HG02588 (cell line): ENCODE data around the gene GCC2.
A peak's percentile ranks its signal among the peaks of the same experiment; 100 is the strongest.
"Not testable (repeated sequence)": the region's sequence is repeated elsewhere in the genome, so short reads cannot be mapped to it uniquely, and the experiment has no call there.

Experiments used
- ATAC-seq: cut with Tn5 transposase; IDR thresholded peaks from one replicate; pipeline ENCODE4 v1.9.1; 2021; ENCODE audit warnings: mild to moderate bottlenecking, moderate library complexity; ENCODE audit not compliant: unreplicated experiment

Gene GCC2

DNA sequence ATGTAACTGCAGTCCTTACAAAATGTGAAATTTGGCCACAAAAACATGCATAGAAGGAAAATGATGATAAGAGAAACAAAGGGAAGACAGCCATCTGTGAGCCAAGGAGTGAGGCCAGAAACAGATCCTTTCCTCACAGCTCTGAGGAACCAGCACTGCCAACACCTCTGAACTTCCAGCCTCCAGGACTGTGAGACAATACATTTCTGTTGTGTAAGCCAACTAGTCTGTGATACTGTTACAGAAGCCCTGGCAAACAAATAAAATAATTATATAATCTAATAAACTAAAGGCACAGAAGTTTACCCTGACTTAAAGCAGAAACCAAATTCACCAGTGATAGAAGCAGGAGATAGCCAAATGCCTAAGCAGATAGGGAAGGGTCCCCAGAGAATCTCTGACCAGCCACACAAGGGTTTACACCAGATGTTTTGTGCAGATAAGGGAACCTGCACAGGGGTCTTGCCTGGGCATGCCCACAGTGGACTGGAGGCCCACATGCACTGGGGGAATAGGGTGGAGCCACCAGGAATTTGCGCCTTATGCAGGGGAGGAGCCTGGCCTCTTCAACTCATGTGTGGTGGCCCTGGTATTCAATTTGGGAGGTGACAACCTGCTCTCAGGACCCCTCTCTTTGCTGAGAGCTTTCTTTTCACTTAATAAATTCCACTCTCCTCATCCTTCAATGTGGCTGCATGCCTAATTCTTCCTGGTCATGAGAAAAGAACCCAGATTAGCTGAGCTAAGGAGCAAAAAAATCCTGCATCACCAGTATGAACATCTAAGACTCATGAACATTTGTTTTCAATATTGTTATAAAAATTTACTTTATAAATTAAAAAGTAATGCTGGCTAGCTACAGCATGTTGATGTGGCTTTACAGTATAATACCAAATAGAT lies 3.8 kb upstream of the GCC2 start:
- no peak for ATAC-seq

DNA sequence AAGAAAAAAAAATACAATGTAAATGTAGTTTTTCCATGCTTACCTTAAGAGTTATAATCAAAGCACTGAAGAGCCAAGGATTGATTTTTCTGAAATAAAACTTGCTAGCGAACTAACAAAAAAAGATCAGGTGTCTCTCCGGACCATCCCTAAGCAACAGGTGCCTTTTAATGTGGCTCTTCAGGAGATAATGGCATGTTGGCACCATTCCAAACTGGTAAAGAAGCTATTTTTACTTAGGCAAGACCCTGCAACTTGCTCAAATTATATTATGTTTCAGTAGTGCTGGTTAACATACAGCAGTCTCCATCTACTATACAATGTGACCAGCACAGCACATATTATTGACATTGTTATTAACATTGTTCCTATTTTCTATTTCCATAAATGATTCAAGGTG lies 2.3 kb upstream of the GCC2 start:
- ATAC-seq = no peak

DNA sequence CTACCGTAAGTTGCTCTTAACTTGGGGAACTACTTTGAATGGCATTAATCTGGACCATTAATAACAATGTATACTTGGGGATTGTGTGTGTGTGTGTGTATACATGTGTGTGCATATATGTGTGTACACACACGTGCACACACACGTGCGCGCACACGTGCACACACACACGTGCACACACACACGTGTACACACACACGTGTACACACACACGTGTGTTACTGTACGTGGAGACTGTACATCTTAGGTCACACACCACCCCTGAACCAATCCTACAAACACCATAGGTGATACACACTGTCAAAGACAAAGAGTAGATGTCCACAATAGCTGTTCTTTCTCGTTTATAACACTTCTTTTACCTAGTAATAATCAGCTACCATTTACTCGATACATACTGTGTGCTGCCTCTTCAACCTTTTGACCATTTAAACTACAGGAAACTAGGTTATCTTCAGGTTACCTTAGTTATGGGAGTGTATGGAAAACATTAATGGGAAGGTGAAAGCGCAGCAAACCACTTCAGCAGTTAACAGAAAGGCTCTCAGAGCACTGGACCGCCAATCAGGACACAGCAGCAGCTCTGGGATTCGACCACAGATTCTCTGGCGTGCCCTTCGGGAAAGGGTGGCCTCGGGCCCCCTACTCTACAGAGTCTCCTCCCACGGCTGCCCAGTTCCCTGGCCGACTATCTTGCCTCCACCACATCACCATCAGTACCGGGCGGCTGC lies 894 bp upstream of the GCC2 start:
- no peak for ATAC-seq

DNA sequence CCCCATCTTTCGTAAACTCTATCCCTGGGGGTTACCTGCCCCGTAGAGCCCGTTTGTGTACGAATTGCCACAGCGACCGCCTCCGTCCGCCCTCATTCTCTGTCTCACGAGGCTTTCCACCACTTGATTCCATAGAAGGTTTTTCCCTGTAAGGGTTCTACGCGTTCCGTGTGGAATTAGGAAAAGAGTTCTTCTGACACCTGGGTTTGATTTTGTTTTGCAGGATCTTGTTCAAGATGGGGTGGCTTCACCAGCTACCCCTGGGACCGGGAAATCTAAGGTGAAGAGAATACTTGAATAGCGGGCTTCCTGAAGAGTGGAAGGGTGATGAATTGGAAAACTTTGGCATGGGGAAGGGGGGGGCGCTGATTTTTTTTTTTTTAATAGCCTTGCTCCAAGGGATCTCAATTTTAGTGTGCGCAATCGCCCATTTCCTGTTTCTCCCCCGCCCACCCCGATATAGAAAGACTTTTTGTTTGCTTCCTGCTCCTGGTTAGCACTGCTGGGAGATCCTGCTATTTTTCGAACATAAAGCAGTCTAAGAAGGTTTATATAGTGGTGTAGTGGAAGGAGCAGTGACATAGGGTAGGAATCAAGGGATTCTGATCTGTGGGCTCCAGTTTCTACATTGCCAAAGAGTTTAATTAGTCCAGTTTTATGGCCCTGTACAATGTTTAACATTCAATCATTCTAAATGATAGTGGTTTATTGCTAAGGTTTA lies 564 bp downstream of the GCC2 start:
- peak; percentile 36 for ATAC-seq

DNA sequence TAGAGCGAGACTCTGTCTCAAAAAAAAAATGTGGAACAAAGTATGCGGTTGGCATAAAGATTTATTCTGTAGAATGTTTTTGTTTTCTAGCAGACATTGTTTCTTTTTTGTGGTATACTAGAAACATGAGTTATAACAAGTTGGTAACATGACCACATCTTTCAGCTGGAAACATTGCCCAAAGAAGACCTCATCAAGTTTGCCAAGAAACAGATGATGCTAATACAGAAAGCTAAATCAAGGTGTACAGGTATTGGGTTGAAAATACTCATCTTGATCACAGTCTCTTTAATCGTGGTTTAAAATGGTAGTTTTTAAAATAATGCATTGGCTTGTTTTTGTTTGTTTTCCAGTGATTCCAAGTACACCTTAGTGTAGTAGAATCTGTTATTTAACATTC lies 1.9 kb downstream of the GCC2 start:
- no peak for ATAC-seq

DNA sequence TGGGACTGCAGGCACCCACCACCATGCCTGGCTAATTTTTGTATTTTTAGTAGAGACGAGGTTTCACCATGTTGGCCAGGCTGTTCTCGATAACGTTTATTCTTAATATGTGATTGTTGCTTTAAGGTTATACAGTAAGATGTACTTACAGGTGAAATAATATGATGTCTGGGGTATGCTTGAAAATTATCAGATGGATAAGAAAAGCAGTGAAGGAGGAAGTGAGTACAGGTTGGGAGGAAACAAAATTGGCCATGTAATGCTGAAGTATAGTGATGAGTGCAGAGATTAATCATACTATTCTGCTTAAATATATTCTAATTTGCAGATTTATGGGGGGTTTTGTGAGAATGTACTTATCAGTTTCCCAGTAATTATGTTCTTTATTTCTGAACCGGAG lies 3.0 kb downstream of the GCC2 start:
- no peak for ATAC-seq

DNA sequence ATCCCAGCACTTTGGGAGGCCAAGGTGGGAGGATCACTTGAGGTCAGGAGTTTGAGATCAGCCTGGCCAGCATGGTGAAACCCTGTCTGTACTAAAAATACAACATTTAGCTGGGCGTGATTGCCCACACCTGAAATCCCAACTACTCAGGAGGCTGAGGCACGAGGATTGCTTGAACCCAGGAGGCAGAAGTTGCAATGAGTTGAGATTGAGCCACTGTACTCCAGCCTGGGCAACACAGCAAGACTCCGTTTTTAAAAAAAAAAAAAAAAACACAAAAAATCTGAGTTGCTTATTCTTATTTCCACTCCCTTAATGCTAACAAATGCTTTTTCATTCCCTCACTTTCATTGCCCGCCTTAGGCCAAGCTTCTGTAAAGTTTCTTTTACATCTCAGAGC lies 4.5 kb downstream of the GCC2 start:
- not testable (repeated sequence) for ATAC-seq

DNA sequence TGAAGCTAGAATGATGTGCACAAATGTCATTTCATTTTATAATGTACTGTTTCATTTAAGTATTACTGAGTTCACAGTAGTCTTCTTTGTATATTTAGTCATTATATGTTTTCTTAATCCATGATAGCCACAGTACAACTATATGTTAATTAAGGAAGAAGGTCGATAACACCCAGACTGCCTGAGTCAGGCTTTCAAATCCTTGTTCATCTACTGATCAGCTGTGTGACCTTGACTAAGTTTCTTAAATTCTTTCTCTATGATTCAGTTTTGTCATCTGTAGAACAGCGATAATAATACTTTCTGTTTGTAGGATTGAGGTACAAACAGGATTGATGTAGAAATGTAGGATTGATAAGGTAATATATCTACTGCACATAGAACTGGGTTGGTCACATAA lies 5.4 kb downstream of the GCC2 start:
- ATAC-seq = no peak

DNA sequence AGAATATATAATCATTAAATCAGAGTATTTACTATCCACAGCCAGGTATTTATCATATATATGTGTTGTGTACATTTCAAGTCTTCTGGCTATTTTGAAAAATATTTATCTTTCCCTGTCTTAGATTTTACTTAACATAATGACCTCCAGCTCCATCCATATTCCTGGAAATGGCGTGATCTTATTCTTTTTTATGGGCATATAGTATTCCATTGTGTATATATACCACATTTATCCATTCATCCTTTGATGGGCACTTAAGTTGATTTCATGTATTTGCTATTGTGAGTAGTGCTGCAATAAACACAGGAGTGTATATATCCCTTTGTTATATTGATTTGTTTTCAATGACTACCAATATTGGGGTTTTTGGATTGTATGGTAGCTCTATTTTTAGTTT lies 6.6 kb downstream of the GCC2 start:
- ATAC-seq = no peak

DNA sequence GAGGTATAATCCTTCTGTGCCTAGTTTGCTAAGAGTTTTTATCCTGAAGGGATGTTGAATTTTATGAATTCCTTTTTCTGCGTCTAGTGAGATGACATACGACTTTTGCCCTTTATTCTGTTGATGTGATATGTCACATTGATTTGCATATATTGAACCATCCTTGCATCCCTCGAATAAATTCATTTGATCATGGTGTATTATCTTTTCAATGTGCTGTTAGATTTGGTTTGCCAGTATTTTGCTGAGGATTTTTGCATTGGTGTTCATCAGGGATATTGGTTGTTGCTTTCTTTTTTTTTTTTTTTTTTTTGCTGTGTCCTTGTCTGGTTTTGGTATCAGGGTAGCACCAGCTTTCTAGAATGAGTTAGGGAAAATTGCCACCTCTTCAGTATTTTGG lies 9.1 kb downstream of the GCC2 start:
- no peak for ATAC-seq

DNA sequence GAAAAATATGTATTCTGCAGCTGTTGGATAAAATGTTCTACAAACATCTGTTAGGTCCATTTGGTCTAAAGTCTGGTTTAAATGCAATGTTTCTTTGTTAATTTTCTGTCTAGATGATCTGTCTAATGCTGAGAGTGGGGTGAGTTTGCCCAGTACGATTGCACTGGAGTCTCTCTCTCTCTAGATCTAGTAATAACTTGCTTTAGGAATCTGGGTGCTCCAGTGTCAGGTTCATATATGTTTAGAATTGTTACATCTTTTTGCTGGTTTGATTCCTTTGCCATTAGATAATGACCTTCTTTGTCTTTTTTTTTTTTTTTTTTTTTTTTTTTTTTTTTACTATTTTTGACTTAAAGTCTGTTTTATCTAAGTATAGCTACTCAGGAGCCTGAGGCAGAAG lies 10.4 kb downstream of the GCC2 start:
- no peak for ATAC-seq

DNA sequence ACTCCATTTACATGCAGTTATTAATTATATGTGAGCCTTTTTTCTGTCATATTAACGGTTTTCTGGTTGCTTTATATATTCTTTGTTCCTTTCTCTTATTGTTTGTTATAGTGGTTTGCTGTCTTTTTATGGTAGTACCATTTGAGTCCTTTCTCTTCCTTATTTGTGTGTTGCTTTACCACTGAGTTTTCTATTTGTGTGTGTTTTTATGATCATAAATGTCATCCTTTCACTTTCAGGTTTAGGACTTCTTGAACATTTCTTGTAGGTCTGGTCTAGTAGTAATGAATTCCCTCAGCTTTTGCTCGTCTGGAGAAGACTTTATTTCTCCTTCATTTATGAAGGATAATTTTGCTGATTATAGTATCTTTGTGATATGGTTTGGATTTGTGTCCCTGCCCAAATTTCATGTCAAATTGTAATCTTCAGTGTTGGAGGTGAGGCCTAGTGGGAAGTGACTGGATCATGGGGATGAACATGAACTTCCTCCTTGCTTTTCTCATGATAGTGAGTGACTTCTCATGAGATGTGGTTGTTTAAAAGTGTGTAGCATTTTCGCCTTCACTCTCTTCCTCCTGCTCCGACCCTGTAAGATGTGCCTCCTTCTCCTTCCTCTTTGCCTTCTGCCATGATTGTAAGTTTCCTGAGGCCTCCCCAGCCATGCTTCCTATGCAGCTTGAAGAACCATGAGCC lies 11.5 kb downstream of the GCC2 start:
- peak; percentile 69 for ATAC-seq

DNA sequence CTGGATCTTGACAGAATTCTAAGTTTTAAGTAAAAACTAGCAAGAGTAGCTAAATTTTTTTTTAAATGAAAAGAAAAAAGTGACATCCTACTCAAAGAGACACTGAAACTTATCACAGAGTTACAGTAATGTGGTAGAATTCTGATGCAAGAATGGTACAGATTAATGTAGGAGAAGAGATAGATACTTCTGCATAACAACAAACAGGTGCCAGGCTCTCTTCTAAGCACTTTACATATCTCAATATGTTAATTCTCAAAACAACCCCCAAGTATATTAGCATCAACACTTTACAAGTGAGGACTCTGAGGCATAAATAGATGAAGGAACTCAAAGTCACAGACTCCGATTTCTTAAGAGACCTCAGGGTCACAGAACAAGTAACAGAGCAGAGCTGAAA lies 28.1 kb downstream of the GCC2 start:
- ATAC-seq = no peak

DNA sequence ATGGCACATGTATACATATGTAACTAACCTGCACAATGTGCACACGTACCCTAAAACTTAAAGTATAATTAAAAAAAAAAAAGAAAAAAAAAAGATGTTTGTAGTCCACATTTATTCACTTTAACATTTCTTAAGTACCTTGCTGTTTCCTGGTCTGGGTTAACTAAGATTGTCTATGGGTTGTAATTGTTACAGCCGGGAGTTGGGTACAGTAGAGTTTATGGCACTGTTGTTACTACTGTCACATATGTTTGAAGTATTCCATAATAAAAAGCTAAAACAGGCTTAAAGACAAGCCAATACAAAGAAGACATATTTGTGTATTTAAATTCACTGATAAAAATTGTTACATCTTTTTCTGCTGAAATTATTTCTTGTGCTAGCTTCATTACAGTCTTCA lies 36.2 kb downstream of the GCC2 start:
- ATAC-seq = no peak

DNA sequence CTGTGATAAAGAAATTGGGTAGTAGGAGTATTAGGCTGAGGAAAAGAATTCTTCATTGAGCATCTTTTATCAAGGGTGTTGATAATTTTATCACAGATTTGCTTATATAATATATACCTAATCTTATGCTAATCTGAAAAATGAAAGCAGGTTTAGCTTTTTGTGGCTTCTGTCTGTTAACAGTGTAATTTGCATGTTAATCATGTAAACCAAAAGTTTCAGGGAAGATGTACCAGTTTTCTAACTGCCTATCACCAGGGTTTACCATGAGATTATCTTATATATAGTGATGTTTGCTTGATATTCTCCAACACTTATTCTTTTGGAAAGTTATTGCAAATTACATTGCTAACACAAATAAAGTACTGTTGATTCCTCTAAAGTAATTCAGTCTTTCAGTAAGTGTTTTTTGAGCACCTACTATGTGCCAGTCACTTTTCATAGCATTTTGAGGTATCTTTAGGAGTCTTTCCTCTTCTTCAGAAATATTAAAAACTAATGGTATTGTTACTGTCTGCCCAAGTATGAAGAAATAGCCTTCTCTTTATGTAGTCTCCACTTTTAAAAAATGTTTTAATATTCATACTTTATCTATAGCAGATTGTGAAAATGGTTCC lies 41.6 kb downstream of the GCC2 start:
- no peak for ATAC-seq

DNA sequence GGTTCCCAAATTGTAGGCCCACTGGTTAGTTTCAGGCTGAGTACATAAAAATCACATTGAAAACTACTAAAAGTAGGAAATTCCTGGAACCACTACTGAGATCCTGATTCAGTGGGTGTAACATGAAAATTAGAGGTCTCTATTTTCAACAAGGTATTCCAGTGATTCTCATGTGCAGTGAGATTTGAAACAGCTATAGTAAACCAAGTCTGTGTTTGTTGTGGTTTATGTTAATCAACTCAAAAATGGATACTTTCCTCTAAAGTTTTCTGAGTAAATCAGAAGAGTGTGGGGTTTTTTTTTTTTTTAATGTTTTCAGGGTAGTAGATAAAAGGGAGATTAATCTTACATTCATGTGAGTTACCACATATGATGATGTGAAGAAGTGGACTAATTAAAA lies 42.8 kb downstream of the GCC2 start:
- ATAC-seq = no peak

DNA sequence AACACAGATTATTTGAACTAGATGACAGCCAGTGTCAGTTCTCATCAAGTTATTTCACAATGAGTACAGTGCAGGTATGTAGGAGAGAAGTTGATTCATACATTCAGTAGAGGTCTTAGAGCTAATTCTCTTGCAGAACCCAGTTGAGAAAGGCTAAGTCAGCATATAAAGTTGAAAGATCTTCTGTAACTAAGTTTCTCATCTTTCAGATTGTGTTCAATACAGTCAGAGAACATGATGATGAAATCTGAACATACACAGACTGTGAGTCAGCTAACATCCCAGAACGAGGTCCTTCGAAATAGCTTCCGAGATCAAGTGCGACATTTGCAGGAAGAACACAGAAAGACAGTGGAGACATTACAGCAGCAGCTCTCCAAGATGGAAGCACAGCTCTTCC lies 43.4 kb downstream of the GCC2 start:
- ATAC-seq = no peak

DNA sequence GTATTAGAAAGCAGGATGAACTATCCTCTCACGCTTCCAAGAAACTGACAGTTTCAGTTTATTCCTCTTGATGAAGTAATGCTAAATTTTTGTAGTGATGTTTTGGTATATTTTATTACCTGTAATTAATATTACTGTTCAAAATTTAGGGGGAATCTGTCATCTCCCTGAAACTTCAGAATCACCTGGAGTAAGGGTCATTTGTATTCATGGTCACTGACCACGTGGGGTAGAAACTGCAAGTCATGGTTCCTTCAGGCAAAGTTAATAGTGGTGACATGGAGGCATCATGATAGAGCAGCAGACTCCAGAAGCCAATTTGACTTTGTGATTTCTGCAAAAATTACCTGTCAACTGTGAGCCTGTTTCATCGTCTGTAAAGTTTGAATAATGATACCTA lies 47.2 kb downstream of the GCC2 start:
- not testable (repeated sequence) for ATAC-seq

DNA sequence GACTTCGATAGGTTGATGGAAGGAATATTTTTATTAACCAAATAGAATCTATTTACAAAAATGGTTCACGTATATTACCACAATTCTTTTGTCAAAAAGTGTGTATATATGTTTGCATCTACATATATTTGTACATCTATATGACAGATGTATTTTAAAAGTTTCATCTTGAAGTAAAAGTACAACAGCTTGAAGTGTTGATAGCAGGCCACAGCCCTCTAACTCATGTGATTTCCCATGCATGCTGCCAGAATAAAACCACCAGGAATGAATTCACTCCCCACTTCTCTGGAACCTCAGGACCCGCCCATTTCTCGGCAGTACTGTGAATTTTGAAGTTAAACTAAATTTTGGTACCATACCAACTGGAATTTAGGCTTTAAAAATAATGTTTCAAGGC lies 58.6 kb downstream of the GCC2 start:
- ATAC-seq = not testable (repeated sequence)

DNA sequence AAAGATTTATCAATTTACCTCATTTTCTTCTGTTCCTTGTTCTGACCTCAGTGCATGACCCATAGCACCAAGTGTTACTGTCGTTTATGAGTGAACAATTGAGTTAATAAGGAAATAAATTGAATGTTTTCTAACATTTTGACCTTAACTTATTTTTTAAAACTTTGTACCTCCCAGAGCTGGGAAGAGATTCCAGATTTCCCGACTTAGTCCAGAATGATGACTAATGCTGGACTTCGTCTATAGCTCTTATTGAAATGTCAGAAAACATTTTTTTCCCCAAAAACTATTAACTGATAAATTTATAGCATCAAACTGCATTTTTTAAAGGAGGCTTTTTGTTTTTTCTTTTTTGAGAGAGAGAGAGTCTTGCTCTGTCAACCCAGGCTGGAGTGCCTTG lies 63.4 kb downstream of the GCC2 start:
- ATAC-seq = not testable (repeated sequence)

DNA sequence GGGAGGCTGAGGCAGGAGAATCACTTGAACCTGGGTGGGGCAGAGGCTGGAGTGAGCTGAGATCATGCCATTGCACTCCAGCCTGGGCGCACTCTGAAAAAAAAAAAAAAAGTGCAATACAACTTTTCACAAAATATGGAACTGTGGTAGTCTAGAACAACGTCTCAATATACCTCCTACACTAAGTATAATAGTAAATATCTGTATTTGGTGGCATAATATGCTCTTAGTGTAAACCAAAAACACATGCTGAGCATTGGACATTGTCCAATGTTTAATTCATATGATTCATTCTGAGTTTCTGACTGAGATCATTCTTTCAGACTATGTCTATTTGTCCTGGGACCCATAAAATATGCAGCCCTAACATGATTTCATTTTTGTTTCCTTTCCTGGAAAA lies 65.5 kb downstream of the GCC2 start:
- ATAC-seq = not testable (repeated sequence)
